Astrocyte of the cerebellum (primary cell): ENCODE data around the gene KIAA0930.
A peak's percentile ranks its signal among the peaks of the same experiment; 100 is the strongest.

Source experiments
- DNase-seq: peaks from one replicate; pipeline ENCODE4 v3.0.0-alpha.2; 2011; ENCODE audit warnings: low read depth
- H3K4me3 ChIP-seq: 2 replicates; pipeline ENCODE4 v1.5.1; 2011; ENCODE audit warnings: mild to moderate bottlenecking, low read depth, low read length, moderate library complexity
- in situ Hi-C: cut with HindIII; loops from 2 replicates; pipeline ENCODE4 v1.10.0; 2017; ENCODE audit warnings: low sequenced_read_pairs
- TF ChIP-seq, protein P1 (sequence below): IDR thresholded peaks from 2 replicates; pipeline ENCODE4 v1.5.1; 2012; ENCODE audit warnings: low read length, low read depth, moderate library complexity, mild to moderate bottlenecking; ENCODE audit errors: missing control alignments

KIAA0930 gene

DNA sequence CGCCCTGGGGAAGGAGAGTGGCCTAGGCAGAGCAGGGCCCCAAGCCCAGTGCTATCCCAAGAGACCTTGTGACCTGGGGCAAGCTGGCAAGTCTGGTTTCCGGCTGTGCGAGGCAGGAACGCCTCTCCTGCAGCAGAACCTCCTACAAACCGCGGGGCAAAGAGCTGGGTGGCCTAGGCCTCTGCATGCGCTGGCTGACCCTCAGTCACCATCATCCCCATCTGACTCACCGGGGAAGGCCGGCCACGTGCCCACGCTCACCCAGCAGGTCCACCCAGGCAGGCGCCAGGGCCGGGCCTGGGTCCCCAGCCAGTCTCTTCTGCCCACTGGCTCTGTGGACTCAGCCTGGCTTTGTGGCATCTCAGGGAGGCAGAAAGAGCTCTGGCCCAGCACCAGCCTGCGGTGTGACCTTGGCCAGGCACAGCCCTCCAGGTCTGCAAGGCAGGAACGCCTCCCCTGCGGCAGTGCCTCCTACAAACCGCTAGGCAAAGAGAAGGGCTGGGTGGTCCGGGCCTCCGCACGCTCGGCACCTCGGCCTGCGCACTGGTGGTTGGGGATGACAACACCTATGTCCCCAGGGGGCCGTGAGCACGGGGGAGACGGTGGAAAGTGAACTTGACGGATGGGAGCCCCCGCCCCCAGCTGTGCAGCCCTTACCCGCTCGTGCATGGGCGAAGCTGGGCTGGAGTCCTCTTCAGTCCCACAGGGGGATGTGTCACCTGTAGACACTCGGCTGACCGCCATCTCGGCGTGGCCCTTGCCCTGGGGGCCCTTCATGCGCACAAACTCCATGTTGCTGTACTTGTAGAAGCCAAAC is 38.2 kb downstream of the KIAA0930 start:
- in situ Hi-C loops: no loop called here
- TF ChIP-seq, protein P1, sequence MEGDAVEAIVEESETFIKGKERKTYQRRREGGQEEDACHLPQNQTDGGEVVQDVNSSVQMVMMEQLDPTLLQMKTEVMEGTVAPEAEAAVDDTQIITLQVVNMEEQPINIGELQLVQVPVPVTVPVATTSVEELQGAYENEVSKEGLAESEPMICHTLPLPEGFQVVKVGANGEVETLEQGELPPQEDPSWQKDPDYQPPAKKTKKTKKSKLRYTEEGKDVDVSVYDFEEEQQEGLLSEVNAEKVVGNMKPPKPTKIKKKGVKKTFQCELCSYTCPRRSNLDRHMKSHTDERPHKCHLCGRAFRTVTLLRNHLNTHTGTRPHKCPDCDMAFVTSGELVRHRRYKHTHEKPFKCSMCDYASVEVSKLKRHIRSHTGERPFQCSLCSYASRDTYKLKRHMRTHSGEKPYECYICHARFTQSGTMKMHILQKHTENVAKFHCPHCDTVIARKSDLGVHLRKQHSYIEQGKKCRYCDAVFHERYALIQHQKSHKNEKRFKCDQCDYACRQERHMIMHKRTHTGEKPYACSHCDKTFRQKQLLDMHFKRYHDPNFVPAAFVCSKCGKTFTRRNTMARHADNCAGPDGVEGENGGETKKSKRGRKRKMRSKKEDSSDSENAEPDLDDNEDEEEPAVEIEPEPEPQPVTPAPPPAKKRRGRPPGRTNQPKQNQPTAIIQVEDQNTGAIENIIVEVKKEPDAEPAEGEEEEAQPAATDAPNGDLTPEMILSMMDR: no peak
- no peak for DNase-seq
- no peak overlapping the region for H3K4me3 ChIP-seq

- H3K4me3 ChIP-seq: no peak overlapping the region
- TF ChIP-seq, protein P1: no peak
- in situ Hi-C loops: no loop called here
- peak; percentile 96 for DNase-seq
These were observed 38.9 kb downstream of the KIAA0930 start for GRCh38 chr22:45201678-45202332.

- in situ Hi-C loops: no loop called here
- TF ChIP-seq, protein P1: no peak
- H3K4me3 ChIP-seq: no peak overlapping the region
- peak; percentile 81 for DNase-seq
These were observed 39.7 kb downstream of the KIAA0930 start for GRCh38 chr22:45200860-45201511.

DNA sequence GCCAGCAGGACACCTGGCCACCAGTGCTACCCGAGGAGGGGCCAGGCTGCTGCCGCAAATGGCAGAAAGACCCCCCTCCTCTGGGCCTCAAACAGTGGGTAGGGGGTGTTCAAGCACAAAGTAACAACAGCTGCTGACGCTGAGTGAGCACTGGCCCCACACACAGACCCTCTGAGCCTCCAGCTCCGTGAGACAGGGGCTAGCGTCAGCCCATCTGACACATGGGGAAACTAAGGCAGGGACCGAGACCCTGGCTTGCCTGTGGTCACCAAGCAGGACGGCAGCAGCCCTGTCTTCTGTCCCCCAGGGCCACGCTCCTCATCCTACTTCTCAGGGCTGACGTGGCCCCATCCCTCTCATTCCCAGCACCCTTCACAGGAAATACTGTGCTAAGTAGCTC is 40.5 kb downstream of the KIAA0930 start:
- DNase-seq: no peak
- in situ Hi-C loops: no loop called here
- TF ChIP-seq, protein P1: no peak
- no peak overlapping the region for H3K4me3 ChIP-seq

- no peak overlapping the region for H3K4me3 ChIP-seq
These were observed 41.0 kb downstream of the KIAA0930 start for GRCh38 chr22:45199723-45200122.

DNA sequence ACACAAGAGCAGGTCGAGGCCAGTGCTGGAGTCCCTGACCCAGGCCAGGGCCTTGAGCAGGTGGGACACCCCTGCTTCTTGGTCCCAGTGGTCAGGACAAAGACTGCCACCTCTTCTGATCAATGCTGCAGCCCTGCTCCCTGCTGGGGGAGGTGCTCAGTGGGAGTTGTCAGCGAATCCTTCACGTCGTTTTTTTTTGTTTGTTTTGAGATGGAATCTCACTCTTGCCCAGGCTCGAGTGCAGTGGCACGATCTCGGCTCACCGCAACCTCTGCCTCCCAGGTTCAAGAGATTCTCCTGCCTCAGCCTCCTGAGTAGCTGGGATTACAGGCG is 42.3 kb downstream of the KIAA0930 start:
- no peak for DNase-seq
- no peak overlapping the region for H3K4me3 ChIP-seq
- TF ChIP-seq, protein P1: no peak
- in situ Hi-C loops: no loop called here

More at GRCh38 chr22:45199723-45200122, 41.0 kb downstream of the KIAA0930 start:
- in situ Hi-C loops: no loop called here
- TF ChIP-seq, protein P1: no peak
- no peak for DNase-seq
